Breast epithelium (tissue), 4 donors: Measurements from ENCODE around the gene CIDEB. TPM values are rescaled to one million over a fixed set of nuclear protein-coding genes. Genes with fewer than 3 reads are reported as not detected.

Experiments
- DNase-seq, 2 donors: peaks; one replicate each; pipeline ENCODE4 v3.0.0-alpha.2; 2019; ENCODE audit warnings: low spot score in 2 of 2
- H3K27ac ChIP-seq, 2 donors: fragments of 200-600 bp; sonication (generic) in 1 of 2; one replicate each; pipeline ENCODE4 v1.5.1; 2016 to 2019; ENCODE audit warnings: mild to moderate bottlenecking in 1 of 2
- H3K27me3 ChIP-seq, 2 donors: fragments of 200-600 bp; sonication (generic) in 1 of 2; one replicate each; pipeline versions ENCODE4 v1.5.1 to v1.6.0; 2017 to 2019; ENCODE audit warnings: control low read depth in 1 of 2, mild to moderate bottlenecking in 1 of 2
- H3K36me3 ChIP-seq: fragments of 200-600 bp; one replicate; pipeline ENCODE4 v1.5.1; 2019
- H3K4me1 ChIP-seq, 2 donors: fragments of 200-600 bp; sonication (generic); one replicate each; pipeline ENCODE4 v1.5.1; 2016 to 2019; ENCODE audit warnings: control low read depth in 1 of 2
- H3K4me3 ChIP-seq, 3 donors: fragments of 200-600 bp; sonication (generic); 1 replicate in 2 of 3; 2 replicates in 1 of 3; pipeline ENCODE4 v1.5.1; 2016 to 2019; ENCODE audit warnings: mild to moderate bottlenecking in 3 of 3, moderate library complexity in 2 of 3
- H3K9me3 ChIP-seq, 2 donors: fragments of 200-600 bp; sonication (generic) in 1 of 2; one replicate each; pipeline ENCODE4 v1.5.1; 2016 to 2019; ENCODE audit warnings: control low read depth in 1 of 2
- CTCF ChIP-seq, 3 donors: fragments of 450-650 bp; IDR thresholded peaks; one replicate each; pipeline ENCODE4 v1.5.1; 2016 to 2017; ENCODE audit warnings: antibody characterized with exemption in 3 of 3, mild to moderate bottlenecking in 3 of 3, moderate library complexity in 3 of 3
- POLR2A ChIP-seq: fragments of 450-650 bp; IDR thresholded peaks from one replicate; pipeline ENCODE4 v1.6.1; 2016; ENCODE audit warnings: antibody characterized with exemption, mild to moderate bottlenecking, moderate library complexity
- POLR2AphosphoS5 ChIP-seq, 3 donors: sonication (generic); formaldehyde crosslinking; IDR thresholded peaks; one replicate each; pipeline ENCODE4 v1.6.1; 2017; ENCODE audit warnings: antibody characterized with exemption in 3 of 3
- intact Hi-C: fragments of 100-400 bp; cut with DNase I; formaldehyde crosslinking; loops from one replicate; pipeline ENCODE4 v1.15.1; 2023; ENCODE audit warnings: low total_unique reads
- total RNA-seq, 3 donors: library from RNA; depleted of rRNA; stranded (reverse); fragments of >200 nt; gene quantifications; one replicate each; pipeline ENCODE4 v1.1.0, GENCODE V29; 2016

The CIDEB gene
- total RNA-seq, 3 donors from 2014 or later = 8.0 to 14.4 (median 10.4) TPM

- no peaks in the 10 kb centered on the region for H3K27me3 ChIP-seq
- DNase-seq = no peak
- H3K4me3 ChIP-seq = no peak overlapping the region
- H3K4me1 ChIP-seq = peaks cover 4 to 11% of the 10 kb centered on the region in 2 donors
- H3K27ac ChIP-seq = peak overlapping the region; percentile 3 to 33
- no peak for TF ChIP-seq POLR2AphosphoS5 (IDR thresholded peaks at IDR 0.05)
- TF ChIP-seq CTCF (IDR thresholded peaks at IDR 0.05) = peak in 2 of 3 donors; percentile 63 to 70
- H3K9me3 ChIP-seq = no peaks in the 10 kb centered on the region
- intact Hi-C loops = no loop called here
- H3K36me3 ChIP-seq = peaks cover 4% of the 10 kb centered on the region
Measured at GRCh38 chr14:24296341-24297157, 11.2 kb downstream of the CIDEB start.

GRCh38 chr14:24293525-24293924, 14.3 kb downstream of the CIDEB start:
- H3K9me3 ChIP-seq = no peaks in the 10 kb centered on the region
- intact Hi-C loops = no loop called here
- peaks cover 4% of the 10 kb centered on the region for H3K36me3 ChIP-seq
- H3K4me1 ChIP-seq = no peaks in the 10 kb centered on the region
- no peak for TF ChIP-seq POLR2AphosphoS5 (IDR thresholded peaks at IDR 0.05)
- H3K27ac ChIP-seq = no peak overlapping the region
- DNase-seq = no peak
- no peaks in the 10 kb centered on the region for H3K27me3 ChIP-seq
- no peak overlapping the region for H3K4me3 ChIP-seq

DNA sequence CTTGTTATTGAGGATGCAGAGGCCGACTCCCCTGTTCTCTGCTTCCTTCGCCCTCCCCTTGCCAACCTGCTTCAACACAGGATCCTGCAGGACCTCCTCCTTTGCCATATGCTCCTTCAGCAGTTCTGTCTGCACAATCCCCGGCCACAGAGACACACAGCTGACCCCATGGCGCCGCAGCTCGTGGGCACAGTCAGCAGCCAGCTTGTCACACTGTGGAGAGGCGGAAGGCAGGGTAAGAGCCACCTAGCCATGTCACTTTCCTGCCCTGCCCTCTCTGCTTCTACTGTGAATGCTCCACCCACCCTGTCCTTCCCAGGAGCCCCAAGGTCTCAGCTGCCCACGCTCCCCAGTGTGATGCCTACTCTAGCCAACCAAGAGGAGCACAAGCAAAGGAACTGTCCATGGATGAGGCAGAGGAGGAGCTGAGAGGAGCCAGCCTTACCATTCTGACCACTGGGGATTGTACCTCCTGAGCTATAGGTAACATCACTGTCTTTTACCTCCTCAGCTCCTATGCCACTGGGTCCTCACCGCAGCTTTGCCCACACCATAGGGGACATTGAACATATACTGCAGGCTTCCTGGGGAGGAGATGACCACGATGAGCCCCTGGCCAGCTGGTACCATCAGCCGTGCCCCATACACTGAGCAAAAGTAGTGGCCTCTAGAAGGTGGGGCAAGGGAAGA, 15.5 kb downstream of the CIDEB start:
- Histone ChIP-seq H3K36me3 (peaks cover 4% of the 10 kb centered on the region), H3K4me3 (no peak overlapping the region)

GRCh38 chr14:24291446-24292117, 16.2 kb downstream of the CIDEB start:
- Histone ChIP-seq H3K9me3 (no peaks in the 10 kb centered on the region), H3K4me1 (no peaks in the 10 kb centered on the region), H3K27me3 (no peaks in the 10 kb centered on the region), H3K27ac (no peak overlapping the region), H3K4me3 (no peak overlapping the region), H3K36me3 (peaks cover 4% of the 10 kb centered on the region)
- DNase-seq = no peak
- TF ChIP-seq CTCF (IDR thresholded peaks at IDR 0.05) = no peak
- no peak for TF ChIP-seq POLR2A
- no peak for TF ChIP-seq POLR2AphosphoS5 (IDR thresholded peaks at IDR 0.05)
- intact Hi-C loops = no loop called here

More for the DNA sequence above, 15.5 kb downstream of the CIDEB start:
- no peak for DNase-seq
- Histone ChIP-seq H3K27ac (no peak overlapping the region), H3K4me1 (no peaks in the 10 kb centered on the region), H3K9me3 (no peaks in the 10 kb centered on the region), H3K27me3 (no peaks in the 10 kb centered on the region)
- intact Hi-C loops = no loop called here
- no peak for TF ChIP-seq POLR2AphosphoS5 (IDR thresholded peaks at IDR 0.05)
- TF ChIP-seq CTCF (IDR thresholded peaks at IDR 0.05) = no peak
- TF ChIP-seq POLR2A = no peak

- no peak for DNase-seq
- Histone ChIP-seq H3K4me3 (no peak overlapping the region), H3K27ac (no peak overlapping the region), H3K36me3 (peaks cover 2% of the 10 kb centered on the region), H3K9me3 (no peaks in the 10 kb centered on the region), H3K4me1 (no peaks in the 10 kb centered on the region), H3K27me3 (no peaks in the 10 kb centered on the region)
- intact Hi-C loops = no loop called here
- no peak for TF ChIP-seq CTCF (IDR thresholded peaks at IDR 0.05)
- TF ChIP-seq POLR2AphosphoS5 (IDR thresholded peaks at IDR 0.05) = no peak
- no peak for TF ChIP-seq POLR2A
Measured at GRCh38 chr14:24290746-24291145, 17.0 kb downstream of the CIDEB start.
